C4-2B (cell line): ENCODE measurements around the gene ZNF423.

ENCODE experiments used
- CTCF ChIP-seq: fragments of 450-650 bp; conservative IDR thresholded peaks from 2 replicates; pipeline ENCODE4 v1.5.1; 2017; ENCODE audit warnings: mild to moderate bottlenecking
- ZFX ChIP-seq: fragments of 450-650 bp; IDR thresholded peaks from 2 replicates; pipeline ENCODE4 v1.6.1; 2017

GRCh38 chr16:49886554-49887094 lies 30.7 kb upstream of the ZNF423 start:
- TF ChIP-seq CTCF (no peak), ZFX (no peak)
